HG03558 (cell line): ENCODE results near the gene CDH4.

Experiments used
- ATAC-seq: cut with Tn5 transposase; IDR thresholded peaks from one replicate; pipeline ENCODE4 v1.9.1; 2021; ENCODE audit warnings: moderate number of reproducible peaks; ENCODE audit not compliant: unreplicated experiment; ENCODE audit errors: extremely low read depth

The CDH4 gene

DNA sequence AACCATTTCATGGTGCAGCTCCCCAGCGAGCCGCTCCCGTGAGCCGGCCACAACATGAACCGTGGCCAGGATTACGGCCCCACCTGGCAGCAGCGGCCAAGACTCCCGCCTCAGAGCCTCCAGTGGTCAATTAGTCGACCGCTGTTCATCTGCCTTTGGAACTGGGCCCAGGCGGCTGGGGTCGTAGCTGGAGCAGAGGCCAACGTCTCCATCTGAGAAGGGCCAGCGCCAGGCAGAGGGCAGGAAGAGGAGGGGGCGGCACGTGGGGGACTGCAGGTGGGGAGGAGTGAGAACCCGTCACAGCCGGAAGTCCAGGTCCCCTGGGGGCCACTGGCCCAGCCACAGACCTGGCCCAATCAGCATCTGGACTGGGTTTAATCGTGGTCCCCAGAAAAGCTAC, 629.4 kb downstream of the CDH4 start:
- no peak for ATAC-seq

DNA sequence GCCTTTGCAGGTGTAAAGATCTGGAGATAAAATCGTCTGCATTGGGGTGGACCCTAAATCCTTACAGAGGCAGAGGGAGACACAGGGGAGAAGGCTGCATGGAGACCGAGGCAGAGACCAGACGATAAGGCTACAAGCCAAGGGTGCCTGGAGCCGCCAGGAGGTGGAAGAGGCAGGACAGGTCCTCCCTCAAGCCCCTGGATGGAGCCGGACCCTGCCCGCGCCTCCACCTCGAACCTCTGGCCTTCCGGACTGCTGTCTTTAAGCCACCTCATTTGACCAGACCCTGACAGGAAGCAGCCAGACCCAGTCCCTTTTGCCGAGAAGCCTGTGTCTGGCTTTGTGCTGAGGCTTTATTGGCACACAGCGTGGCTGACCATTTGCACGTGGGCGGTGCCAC, 629.8 kb downstream of the CDH4 start:
- no peak for ATAC-seq

DNA sequence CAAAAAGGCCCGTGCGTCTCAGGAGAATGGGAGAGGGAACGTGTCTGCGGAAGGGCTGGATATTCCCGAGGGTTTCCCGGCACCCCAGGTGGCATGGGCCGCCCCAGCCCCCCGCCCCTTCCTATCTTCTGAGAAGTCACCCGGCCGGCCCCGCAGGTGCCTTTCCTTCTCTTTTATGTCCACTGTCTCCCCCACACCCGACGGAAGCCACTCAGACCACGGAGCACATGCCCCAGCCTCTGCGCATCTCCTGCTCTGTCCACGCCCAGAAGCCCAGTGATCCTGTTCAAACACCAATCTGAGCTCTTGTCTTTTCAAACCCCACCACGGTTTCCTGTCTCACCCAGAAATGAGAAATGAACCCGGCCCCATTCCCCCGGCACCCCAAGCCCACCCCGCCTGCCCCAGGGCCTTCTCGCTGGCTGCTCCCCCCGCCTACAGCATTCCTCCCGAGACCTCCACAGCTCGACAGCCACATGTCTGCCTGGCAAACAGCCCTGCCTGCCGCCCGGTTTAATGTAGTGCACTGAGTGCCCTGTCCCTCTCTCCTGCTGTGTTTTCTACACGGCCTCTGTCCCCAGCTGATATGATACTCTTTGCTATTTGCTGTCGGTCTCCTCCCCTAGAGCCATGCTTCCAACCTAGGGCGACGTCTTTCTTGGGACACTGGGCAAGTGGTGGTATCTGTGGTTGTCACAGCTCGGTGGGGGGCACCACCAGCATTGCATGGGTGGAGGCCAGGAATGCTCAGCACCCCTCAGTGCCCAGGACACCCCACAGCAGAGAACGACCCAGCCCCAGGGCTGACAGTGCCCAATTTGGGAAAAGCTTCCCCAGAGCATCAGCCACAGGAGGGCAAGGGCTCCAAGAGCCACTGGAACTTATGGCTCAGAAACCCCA, 630.9 kb downstream of the CDH4 start:
- ATAC-seq, result no peak

DNA sequence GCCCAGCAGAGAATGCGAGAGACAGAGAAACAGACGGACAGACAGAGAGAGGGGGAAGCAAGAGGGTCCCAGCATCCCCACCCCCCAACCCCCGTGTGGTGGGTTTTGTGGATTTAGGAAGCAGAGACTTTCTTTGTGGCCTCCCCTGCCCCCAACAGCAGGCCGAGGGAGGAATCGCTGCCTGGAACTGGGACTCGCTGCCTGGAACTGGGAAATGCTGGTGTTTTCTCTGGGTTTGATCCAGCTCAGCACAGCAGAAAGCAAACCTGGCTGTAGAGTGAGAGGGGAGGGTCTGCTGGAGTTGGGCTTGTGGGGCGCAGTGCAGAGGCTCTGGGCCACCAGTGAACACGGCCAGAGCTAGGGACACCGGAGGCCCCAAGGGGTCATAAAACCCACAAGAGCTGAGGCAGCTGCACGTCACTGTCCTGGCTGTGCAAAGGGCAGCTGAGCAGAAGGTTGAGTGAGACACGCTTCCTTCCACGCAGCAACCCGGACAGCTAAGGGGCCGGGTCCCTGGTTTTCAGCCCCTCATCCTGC, 631.9 kb downstream of the CDH4 start:
- ATAC-seq, result no peak

DNA sequence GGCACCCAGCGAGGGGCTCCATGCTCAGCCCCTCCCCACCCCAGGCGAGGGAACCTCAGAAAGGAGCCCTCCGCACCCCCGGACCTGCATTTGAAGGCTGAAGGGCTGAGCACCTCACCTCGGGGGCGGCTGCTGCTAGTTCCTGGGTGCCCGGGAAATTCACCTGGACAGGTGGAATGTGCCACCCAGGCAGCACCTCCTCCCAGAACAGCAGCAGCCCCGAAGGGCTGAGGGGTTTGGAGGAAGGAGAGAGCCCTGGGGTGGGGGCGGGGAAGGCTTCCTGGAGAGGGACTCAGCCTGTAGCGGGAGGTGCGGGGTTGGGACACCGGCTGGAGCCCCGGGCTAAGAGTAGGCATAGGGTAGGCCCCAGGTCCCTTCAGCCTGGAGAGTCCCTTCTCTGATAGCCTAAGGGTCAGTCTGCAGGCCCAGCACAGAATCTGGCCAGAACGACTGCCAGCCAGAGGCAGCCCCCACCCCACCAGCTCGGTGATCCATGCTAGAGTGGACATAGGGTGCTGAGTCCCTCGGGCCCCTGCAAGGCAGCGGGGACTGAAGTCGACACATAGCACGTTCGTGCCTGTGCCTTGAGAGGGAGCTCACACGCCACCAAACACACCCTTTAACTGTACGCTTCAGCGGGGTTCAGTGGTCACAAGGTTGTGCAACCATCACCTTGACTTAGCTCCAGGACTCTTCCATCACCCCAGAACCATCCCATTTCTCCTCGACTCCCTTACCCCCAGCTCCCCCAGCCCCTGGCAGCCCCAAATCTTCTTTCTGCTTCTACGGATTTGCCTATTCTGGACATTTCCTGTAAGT, 632.7 kb downstream of the CDH4 start:
- ATAC-seq, result no peak

DNA sequence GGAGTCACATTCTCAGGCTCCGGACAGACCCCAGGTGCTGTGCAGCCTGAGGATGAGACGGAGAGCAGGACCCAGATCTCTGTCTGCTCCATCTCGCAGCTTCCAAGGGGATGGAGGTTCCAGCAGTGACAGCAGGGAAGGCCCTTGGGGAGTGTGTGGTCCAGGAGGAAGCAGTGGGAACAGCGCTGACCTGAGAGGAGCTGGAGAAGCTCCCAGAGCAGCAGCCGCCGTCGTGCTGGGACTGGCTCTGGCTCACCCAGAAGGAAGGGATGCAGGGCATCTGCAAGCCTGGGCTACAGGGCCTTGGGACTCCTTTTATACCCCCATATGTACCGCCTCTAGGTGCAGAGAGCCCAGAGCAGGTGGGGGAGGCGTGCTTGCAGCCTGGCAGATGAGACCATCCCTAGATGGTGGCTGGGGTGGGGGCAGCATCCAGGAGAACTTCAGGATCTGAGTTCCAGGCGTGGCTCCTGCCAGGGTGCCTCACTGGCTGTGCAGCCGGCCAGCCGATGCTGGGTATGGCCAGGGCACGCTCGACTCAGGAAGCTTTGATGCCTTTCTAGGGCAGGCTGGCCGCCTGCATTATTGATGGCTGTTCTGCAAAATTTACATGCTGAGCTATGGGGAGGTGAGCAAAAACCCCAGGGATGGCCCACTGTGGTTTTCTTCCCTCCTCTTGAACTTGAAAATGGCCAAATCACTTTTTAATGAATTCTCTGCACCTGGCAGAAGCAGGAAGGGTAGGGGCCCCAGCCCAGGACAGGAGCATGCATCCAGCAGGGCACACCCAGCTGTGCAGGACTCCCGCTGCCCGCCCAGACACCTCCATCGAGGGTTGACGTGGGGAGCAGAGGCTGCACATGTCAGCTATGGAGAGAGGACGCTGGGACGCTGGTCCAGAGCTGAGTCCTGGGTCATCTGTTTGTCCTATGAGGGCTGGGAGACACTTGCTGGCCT, 634.0 kb downstream of the CDH4 start:
- no peak for ATAC-seq

DNA sequence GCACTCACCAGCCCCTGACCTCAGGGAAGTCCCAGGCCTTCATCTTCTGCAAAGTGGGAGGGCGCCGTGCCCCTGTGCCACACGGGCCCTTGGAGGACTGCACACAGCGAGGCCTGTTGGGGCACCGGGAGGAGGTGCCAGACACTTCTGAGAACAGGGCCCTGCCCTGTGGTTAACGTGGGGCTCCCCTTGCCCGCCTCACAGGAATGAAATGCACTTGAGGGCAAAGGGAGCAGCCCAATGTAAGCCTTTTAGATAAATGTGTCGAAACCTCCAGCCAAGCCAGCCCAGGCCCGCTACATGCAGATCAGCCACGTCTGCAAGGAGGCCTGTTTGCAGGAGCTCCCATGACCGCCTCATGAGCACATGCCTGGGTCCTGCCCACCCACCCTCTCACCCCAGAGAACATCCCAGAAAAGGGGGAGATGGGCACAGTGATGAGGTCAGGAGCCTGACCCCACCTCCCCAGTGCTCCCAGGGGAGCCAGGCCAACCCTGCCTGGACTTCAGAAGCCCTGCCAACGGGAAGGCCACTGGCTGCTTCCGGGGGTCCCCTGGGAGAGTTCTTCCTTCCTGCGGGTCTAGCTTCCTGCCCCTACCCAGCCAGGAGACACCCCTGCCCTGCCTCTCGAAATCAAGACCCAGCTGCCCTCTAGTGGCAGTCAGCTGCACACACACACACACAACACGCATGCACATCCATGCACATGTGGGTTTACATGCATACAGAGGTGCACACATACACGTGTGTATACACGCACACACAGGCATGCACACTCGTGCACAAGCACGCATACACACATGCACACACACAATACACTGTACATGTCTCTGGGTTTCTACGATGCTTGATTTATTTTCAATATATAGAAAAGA, 634.9 kb downstream of the CDH4 start:
- no peak for ATAC-seq

DNA sequence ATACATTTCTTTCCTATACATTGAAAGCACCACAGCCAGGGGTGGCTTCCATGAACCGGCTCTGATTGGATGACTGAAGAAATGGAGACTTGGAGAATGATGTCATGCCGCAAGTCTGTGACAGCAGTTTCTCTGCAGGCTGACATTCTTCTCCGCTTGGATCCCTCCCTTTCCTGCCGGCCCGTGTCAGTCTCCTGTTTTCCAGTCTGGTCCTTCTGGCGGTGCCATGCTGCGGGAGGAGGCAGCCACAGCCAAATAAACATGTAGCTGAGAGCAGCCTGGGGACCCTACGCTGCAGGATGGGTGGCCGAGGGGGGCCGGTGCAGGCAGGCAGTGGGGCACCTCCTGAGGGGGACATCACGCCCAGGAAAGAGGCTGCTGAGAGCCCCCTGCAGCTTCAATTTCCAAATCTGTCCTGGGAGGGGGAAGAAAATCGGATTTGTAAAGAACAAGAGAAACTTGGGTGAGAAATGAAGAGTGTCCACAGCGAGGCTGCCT, 635.6 kb downstream of the CDH4 start:
- ATAC-seq, result no peak

DNA sequence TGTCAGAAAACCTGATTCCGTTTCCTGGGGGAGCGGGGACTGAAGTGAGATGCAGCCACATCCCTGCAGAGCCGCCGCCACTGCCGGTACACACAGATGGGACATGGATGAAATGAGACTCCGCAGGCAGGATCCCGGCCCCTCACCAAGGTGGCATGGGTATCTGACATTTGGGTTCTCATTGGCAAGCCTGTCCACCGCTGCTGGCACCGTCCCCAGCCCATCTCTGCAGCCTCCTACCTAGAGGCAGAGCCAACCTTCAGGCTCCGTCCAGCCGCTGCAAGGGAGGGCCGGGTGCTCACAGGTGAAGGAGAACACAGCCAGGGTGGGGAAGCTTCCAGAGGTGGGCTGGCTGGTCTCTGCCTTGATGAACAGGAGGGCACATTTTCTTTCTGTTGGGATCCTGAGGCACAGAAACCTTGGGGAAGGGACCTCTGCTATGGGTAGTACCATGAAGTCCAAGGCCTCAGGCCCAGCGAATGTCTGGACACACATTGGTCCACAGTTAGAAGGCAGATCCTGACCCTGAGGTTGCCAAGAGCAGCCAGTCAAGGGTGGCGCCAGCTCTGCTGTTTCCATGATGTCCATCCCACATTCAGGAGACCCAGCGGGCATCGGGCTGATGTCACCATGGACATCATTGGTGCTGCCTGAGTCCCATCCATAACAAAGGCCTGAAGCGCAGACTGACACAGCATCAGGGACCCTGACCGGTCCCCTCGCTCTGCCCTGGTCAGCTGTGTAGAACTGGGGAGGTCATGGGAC, 636.2 kb downstream of the CDH4 start:
- ATAC-seq, result no peak

DNA sequence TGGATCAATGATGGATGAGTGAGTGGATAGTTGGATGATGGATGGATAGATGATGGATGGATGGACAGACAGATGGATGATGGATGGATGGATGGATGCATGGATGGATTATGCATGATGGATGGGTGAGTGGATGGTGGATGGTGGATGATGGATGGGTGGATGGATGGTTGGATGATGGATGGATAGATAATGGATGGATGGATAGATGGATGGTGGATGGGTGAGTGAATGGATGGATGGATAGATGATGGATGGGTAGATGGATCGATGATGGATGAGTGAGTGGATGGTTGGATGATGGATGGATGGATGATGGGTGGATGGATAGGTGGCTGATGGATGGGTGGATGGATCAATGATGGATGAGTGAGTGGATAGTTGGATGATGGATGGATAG, 637.6 kb downstream of the CDH4 start:
- no peak for ATAC-seq

DNA sequence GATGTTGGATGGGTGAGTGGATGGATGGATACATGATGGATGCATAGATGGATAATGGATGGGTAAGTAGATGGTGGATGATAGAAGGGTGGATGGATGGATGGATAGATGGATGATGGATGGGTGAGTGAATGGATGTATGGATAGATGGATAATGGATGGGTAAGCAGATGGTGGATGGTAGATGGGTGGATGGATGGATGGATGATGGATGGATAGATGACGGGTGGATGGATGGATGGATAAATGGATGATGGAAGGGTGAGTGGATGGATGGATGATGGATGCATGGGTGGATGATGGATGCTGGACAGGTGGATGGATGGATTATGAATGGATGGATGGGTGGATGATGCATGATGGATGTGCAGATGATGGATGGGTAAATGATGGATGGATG, 638.1 kb downstream of the CDH4 start:
- no peak for ATAC-seq

DNA sequence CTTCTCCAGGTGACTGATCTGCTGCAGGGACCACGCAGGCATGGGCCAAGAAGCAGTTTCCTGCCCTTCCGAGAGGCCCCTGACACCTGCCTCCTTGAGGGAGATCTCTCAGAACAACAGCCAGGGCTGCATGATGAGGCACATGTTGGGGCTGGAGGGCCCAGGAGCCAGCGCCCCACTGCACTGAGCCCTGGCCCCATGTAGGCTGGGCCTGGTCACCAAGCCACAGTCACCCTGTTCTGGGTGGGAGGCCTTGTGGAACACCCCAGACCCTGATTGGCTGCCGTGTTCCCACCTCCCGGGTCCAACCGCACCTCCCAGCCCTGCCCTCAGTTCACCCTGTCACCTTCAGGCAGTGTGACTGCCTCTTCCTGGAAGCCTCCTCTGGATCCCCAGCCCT, 639.4 kb downstream of the CDH4 start:
- ATAC-seq, result no peak

DNA sequence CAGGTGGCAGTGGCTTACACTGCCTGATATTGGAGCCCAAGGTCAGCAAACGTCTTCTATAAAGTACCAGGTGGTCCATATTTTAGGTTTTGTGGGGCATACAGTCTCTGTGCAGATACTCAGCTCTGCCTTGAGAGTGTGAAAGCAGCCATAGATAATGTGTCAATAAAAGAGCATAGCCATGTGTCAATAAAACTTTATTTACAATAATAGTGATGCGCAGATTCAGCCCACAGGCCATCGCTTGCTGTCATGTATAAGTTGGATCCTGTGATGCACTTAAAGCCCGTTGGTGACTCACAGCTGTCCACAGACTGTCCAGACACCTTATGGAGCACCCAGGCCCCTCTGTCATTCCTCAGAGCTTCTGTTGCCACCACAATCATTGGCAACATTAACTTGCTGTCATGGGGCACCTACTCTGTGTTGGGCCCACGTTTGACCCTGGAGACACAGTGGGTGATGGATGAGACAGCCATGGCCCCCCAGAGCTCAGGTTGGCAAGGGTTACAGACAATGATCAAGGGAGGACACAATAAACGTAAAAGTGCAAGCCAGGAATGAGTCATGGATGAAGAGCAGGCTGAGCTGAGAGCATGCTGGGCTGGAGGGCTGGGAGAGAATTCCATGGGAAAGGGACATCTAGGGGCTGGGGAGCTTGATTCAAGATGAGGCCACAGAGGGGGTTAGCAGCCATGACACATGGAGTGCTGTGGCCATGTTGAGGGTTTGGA, 640.0 kb downstream of the CDH4 start:
- ATAC-seq, result no peak

DNA sequence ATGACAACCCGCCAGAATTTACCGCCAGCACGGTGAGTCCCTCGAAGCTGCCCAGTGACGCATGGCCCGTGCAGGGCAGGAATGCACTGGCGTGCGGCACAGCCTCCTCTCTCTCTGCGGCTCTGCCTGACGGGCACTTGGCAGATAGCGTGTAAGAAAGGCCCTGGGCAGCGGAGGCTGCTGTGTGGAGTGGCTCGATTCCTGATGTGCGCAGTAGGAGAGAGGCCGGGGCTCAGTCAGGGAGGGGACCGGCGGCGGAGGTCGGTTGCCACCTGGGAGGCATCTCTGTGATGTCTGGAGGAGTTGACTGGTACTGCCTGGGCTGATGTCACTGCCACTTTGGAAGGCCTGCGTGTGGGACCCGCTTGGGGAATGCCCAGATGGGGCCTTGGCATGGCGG, 643.0 kb downstream of the CDH4 start:
- ATAC-seq, result no peak

DNA sequence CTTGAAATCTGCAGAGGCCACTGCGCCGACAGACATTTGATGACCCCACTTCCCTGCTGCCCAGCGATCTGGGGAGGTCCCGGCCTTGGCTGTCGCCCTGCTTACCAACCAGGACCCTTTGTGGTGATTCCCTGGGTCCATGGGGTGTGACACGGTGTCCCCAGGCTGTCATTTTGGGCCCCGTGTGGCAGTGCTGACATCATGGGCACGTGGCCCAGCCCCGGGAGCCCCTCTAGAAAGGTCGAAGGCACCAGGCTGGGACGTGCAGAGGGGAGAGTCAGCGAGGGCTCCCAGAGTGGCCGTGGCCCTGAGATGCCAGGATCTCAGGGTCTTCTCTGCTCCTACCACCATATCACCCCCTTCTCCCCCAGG, 643.6 kb downstream of the CDH4 start:
- ATAC-seq, result no peak

DNA sequence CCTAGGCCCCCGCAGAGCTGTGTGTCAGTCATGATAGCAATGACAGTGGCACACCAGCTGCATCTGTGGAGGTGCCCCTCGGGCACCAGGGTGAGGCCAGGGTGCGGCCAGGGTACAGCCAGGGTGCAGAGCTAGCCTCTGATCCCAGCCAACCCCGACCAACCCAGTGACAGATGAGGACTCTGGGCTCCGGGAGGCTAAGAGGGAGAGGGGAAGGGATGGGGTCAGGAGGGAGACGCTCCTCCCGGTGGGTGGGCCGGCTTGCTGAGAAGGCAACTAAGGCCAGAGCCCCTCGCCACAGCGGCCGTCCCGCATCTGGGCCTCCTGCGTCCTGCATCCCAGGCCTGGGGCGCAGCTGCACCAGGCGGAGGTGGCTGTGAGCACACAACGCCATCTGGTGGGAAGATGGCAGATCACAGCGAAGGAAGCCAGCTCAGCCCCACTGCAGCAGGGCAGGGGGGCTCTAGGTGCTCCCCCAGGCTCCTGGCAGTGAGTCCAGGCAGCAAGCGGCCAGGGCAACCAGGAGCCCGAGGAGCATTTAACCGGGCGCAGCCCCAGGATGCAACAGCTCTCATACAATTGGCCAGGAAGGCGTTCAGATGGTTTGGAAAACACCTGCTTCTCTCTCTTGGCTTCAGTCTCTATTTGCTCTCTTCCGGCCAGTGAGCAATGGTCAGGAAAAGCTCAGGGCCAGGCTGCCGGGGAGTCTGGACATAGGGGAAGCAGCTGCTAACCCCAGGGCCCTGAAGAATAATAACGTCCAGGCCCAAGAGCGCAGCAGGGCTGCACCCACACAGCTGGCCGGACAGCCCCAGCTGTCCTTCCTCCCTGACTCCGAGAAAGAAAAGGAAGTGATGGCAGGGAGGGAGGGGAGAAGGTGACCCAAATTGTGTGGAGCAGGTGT, 644.2 kb downstream of the CDH4 start:
- ATAC-seq, result no peak
